Lung (tissue), 12 donors: ENCODE data around the gene OMP. TPM values are rescaled to one million over a fixed set of nuclear protein-coding genes. Genes with fewer than 3 reads are reported as not detected.

Experiments used
- ATAC-seq: fragments of 200-7000 bp; cut with Tn5 transposase; one replicate; pipeline ENCODE4 v1.9.1; 2020; ENCODE audit warnings: moderate number of reproducible peaks; ENCODE audit not compliant: insufficient read depth, low FRiP score
- DNase-seq, 3 donors: peaks; one replicate each; pipeline ENCODE4 v3.0.0-alpha.2; 2013 to 2017
- H3K27ac ChIP-seq, 2 donors: one replicate each; pipeline ENCODE4 v1.5.1; 2013; ENCODE audit warnings: mild to moderate bottlenecking in 2 of 2, moderate library complexity in 2 of 2, control low read depth in 1 of 2, inconsistent platforms in 1 of 2, low read depth in 1 of 2, low read length in 1 of 2
- H3K27me3 ChIP-seq, 3 donors: one replicate each; pipeline ENCODE4 v1.5.1; 2013; ENCODE audit warnings: low read length in 2 of 3; ENCODE audit not compliant: control insufficient read depth in 3 of 3, insufficient read depth in 3 of 3
- H3K36me3 ChIP-seq, 4 donors: one replicate each; pipeline ENCODE4 v1.5.1; 2013; ENCODE audit warnings: low read length in 4 of 4, mild to moderate bottlenecking in 1 of 4, moderate library complexity in 1 of 4; ENCODE audit not compliant: control insufficient read depth in 4 of 4, insufficient read depth in 4 of 4
- H3K4me1 ChIP-seq, 5 donors: one replicate each; pipeline ENCODE4 v1.5.1; 2013; ENCODE audit warnings: low read length in 5 of 5, mild to moderate bottlenecking in 2 of 5, moderate library complexity in 1 of 5; ENCODE audit not compliant: control insufficient read depth in 5 of 5, insufficient read depth in 5 of 5
- H3K4me3 ChIP-seq: one replicate; pipeline ENCODE4 v1.5.1; 2013; ENCODE audit warnings: mild to moderate bottlenecking, control low read depth, moderate library complexity
- H3K9ac ChIP-seq, 2 donors: one replicate each; pipeline ENCODE4 v1.5.1; 2013; ENCODE audit warnings: low read length in 2 of 2, control low read depth in 1 of 2; ENCODE audit not compliant: insufficient read depth in 1 of 2
- H3K9me3 ChIP-seq, 4 donors: one replicate each; pipeline ENCODE4 v1.5.1; 2013; ENCODE audit warnings: low read length in 3 of 4, mild to moderate bottlenecking in 1 of 4, moderate library complexity in 1 of 4; ENCODE audit not compliant: control insufficient read depth in 4 of 4, insufficient read depth in 3 of 4
- WGBS, 2 donors: extraction: QIAGEN DNeasy Blood & Tissue Kit; methylation state at CpG; one replicate each; pipeline ENCODE4 v1.1.7; 2013; 5-methylcytosine and 5-hydroxymethylcytosine counted together
- polyA plus RNA-seq, 2 donors: library from polyadenylated mRNA; stranded (reverse); fragments of 200-250 nt; gene quantifications; one replicate each; pipeline ENCODE4 v1.2.1, GENCODE V29; 2013
- total RNA-seq, 2 donors: library from RNA; depleted of rRNA in 1 of 2; stranded (reverse); fragments of >200 nt in 1 of 2; gene quantifications; one replicate each; pipeline ENCODE4 v1.2.1, GENCODE V29; 2014 to 2021
- TF ChIP-seq, protein P1 (sequence below): IDR thresholded peaks from 2 replicates; pipeline ENCODE4 v1.5.1; 2012; ENCODE audit warnings: mild to moderate bottlenecking; ENCODE audit errors: control extremely low read depth, extremely low read depth
- donor health status: control.
- donor health status: control.
- donor health status: Bipolar disorder and iron deficiency.
- donor health status: healthy.
- donor health status: DM: yes; HTN: yes; CAD: no.

Gene OMP
- total and polyA plus RNA-seq, 4 donors: 0.37 to 0.74 (median 0.61) TPM; not detected in 1

DNA sequence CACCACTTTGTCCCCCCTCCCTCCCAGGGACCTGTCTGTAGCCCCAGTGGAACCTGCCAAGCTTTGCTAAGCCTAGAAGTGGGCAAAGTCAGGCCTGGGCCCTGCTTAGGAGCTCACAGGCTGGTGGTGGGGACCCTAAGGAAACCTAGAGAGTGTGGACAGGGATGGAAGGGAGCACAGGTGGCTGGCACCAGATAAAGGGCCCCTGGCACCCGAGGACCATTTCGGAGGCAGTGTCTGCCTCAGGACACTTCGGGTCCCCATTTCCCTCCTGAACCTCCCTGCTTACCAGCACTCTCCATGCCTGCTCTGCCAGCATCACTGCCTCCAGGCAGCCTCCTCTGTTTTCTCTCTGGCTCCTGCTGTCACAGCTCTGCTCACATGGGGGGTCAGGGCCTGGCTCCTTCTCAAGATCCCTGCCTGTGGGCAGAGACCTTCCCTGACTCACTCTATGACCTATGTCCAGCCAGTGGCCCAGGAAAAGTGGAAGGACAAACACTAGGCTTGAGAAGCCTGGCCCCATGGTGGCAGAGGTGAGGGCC, 13.6 kb upstream of the OMP start:
- Histone ChIP-seq H3K27ac (no peak overlapping the region), H3K4me1 (peaks cover 0 to 16% (median 0%) of the 10 kb centered on the region in 5 donors), H3K27me3 (no peaks in the 10 kb centered on the region), H3K9ac (no peak overlapping the region), H3K9me3 (no peaks in the 10 kb centered on the region), H3K4me3 (no peak overlapping the region), H3K36me3 (peaks cover 0 to 5% (median 2%) of the 10 kb centered on the region in 4 donors)
- TF ChIP-seq, protein P1, sequence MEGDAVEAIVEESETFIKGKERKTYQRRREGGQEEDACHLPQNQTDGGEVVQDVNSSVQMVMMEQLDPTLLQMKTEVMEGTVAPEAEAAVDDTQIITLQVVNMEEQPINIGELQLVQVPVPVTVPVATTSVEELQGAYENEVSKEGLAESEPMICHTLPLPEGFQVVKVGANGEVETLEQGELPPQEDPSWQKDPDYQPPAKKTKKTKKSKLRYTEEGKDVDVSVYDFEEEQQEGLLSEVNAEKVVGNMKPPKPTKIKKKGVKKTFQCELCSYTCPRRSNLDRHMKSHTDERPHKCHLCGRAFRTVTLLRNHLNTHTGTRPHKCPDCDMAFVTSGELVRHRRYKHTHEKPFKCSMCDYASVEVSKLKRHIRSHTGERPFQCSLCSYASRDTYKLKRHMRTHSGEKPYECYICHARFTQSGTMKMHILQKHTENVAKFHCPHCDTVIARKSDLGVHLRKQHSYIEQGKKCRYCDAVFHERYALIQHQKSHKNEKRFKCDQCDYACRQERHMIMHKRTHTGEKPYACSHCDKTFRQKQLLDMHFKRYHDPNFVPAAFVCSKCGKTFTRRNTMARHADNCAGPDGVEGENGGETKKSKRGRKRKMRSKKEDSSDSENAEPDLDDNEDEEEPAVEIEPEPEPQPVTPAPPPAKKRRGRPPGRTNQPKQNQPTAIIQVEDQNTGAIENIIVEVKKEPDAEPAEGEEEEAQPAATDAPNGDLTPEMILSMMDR: no peak
- WGBS, 2 donors: 85 to 92% methylated on average over 3 of the region's 3 CpGs
- ATAC-seq (no peak), DNase-seq (no peak)

DNA sequence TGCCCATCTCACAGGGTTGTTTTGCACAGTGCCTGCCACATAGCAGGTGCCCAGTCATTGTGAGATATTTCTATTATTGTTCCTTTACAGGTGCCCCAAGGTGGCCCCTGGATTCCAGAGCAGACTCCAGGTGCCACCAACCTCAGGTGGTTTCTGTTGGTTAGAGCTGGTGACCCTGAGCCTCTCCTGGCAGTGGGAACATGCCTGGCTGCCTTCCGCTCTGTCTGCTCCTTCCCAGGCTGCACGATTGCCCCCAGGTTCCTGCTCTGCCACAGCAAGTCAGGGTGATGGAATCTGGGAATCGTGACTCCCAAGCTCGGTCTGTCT, 12.6 kb upstream of the OMP start:
- whole genome bisulfite sequencing, 2 donors: 91 to 95% methylated on average over 4 of the region's 4 CpGs
- Histone ChIP-seq H3K36me3 (peaks cover 0 to 5% (median 1%) of the 10 kb centered on the region in 4 donors), H3K27me3 (no peaks in the 10 kb centered on the region), H3K4me3 (no peak overlapping the region), H3K4me1 (peaks cover 0 to 16% (median 0%) of the 10 kb centered on the region in 5 donors), H3K9me3 (no peaks in the 10 kb centered on the region), H3K9ac (no peak overlapping the region), H3K27ac (no peak overlapping the region)
- ATAC-seq: no peak
- DNase-seq: no peak
- TF ChIP-seq, protein P1: no peak

DNA sequence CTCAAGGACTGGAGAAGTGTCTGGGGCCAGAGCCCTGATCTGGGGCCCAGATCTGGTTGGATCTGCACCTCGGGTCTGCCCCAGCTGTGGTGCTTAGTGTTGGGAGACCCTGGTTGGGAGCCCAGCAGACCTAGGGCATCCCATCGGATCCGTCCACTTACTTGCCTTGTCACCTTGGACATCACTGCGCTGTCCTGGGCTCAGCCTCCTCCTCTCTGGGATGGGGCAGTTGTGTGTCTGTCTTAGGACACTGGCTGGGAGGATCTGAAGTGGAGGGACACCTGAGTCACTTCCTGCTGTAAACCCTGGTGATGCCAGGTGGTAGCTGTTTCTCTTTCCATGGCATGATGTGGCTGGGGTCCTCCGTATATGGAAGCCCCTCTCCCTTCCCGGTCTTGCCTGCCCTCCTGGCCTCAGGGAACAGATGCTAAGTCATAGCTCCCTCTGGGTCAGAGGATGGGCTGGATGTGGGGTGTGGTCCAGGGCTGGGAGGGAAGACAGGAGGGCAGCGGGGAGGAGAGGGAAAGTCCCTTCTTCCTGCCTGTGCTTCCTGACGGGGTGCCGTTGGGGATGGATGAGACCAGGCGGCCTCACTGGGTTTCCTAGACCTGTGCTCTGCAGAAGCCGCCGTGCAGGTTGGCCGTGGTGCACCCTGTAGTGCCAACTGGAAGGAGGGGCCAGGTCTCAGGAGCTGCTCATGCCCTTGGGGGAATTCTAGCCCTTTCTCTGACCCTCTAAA, 12.1 kb upstream of the OMP start:
- Histone ChIP-seq H3K27me3 (no peaks in the 10 kb centered on the region), H3K9me3 (no peaks in the 10 kb centered on the region), H3K4me1 (peaks cover 0 to 16% (median 0%) of the 10 kb centered on the region in 5 donors), H3K27ac (no peak overlapping the region), H3K4me3 (no peak overlapping the region), H3K36me3 (peaks cover 0 to 5% (median 1%) of the 10 kb centered on the region in 4 donors), H3K9ac (no peak overlapping the region)
- TF ChIP-seq, protein P1: no peak
- DNase-seq (no peak), ATAC-seq (no peak)
- WGBS, 2 donors: 59 to 62% methylated on average over 12 to 13 of the region's 13 CpGs
